Measurements from ENCODE around the gene MYO5A. TPM values are rescaled to one million over a fixed set of nuclear protein-coding genes. Genes with fewer than 3 reads are reported as not detected.

Gene MYO5A
- total RNA-seq, 1 experiment from 2014 or later: 21.8 TPM

GRCh38 chr15:52368402-52368801 is 160.3 kb downstream of the MYO5A start:
- WGBS (ENCODE audit: extremely low coverage, insufficient read length, low lambda C conversion rate): no CpG with 5 or more reads among the region's 3 CpGs
- Histone ChIP-seq H4K5ac (ENCODE audit: insufficient read length, low read depth, low read length) (no peak overlapping the region), H3K27me3 (ENCODE audit: insufficient read depth, low read length) (no peaks in the 10 kb centered on the region), H2AK5ac (ENCODE audit: insufficient read length, low read length) (no peak overlapping the region), H3K18ac (ENCODE audit: insufficient read length, low read depth, low read length) (no peak overlapping the region), H2BK5ac (ENCODE audit: insufficient read length, low read length) (no peak overlapping the region), H3K23ac (ENCODE audit: insufficient read length, low read depth, low read length) (no peak overlapping the region), H3T11ph (ENCODE audit: low read length) (no peak overlapping the region), H3K14ac (ENCODE audit: insufficient read depth, low read length) (no peak overlapping the region), H3K4me2 (ENCODE audit: insufficient read depth, insufficient read length, low read length) (no peak overlapping the region), H2BK20ac (ENCODE audit: low read depth, low read length, poor library complexity, severe bottlenecking) (no peak overlapping the region), H3K79me1 (ENCODE audit: insufficient read depth, low read depth, low read length, poor library complexity, severe bottlenecking) (no peaks in the 10 kb centered on the region), H3K27ac (ENCODE audit: insufficient read length, low read depth, low read length) (no peak overlapping the region), H3K23me2 (ENCODE audit: insufficient read length, low read depth, low read length, poor library complexity, severe bottlenecking) (no peaks in the 10 kb centered on the region), H4K8ac (replicated peaks; ENCODE audit: insufficient read length, low read depth, low read length) (no peak overlapping the region), H2AFZ (ENCODE audit: low read length) (no peak overlapping the region), H4K91ac (ENCODE audit: insufficient read length, low read depth, low read length) (no peak overlapping the region), H4K20me1 (ENCODE audit: control insufficient read depth, insufficient read depth, insufficient read length) (no peaks in the 10 kb centered on the region), H2BK15ac (ENCODE audit: low read depth, low read length) (no peak overlapping the region), H3K9me3 (ENCODE audit: control insufficient read depth, low read depth, low read length) (no peaks in the 10 kb centered on the region), H3K79me2 (ENCODE audit: insufficient read depth, low read length) (no peaks in the 10 kb centered on the region), H2BK12ac (ENCODE audit: insufficient read length, low read depth, low read length) (no peak overlapping the region), H3K9ac (ENCODE audit: extremely low read depth, insufficient read length, low read length) (no peak overlapping the region), H3K56ac (ENCODE audit: insufficient read length, low read depth, low read length) (no peak overlapping the region), H3K4me1 (ENCODE audit: insufficient read depth, low read length) (no peaks in the 10 kb centered on the region), H3K4ac (ENCODE audit: low read depth, low read length) (no peak overlapping the region), H2BK120ac (ENCODE audit: low read depth, low read length, poor library complexity, severe bottlenecking) (no peak overlapping the region)
- TF ChIP-seq CTCF (conservative IDR thresholded peaks at IDR 0.05): no peak
- Mint-ChIP-seq H3K36me3 (ENCODE audit: insufficient read depth in 1 of 3, low read depth in 3 of 3) (peaks cover 3 to 34% (median 27%) of the 10 kb centered on the region in 3 experiments; a peak in 6 of 7 replicates), H3K4me1 (peaks cover 9 to 11% of the 10 kb centered on the region in 2 experiments), H3K27ac (no peak overlapping the region), H3K4me3 (no peak overlapping the region), H3K9me3 (no peaks in the 10 kb centered on the region), H3K27me3 (ENCODE audit: low read depth) (no peaks in the 10 kb centered on the region)
- no peak for DNase-seq
